ENCODE results near the gene BLACAT1. TPM values are rescaled to one million over a fixed set of nuclear protein-coding genes. Genes with fewer than 3 reads are reported as not detected.

BLACAT1 gene
- total RNA-seq, 4 donors from 2014 or later: 0.26 TPM; not detected in 3

- intact Hi-C loops (cut with DNase I; ENCODE audit: low total_unique reads): no loop called here
- TF ChIP-seq CTCF (IDR thresholded peaks at IDR 0.05): no peak
- no peak for TF ChIP-seq POLR2A (IDR thresholded peaks at IDR 0.05)
- WGBS, 2 donors: 46 to 48% methylated on average over 2 of the region's 2 CpGs
- no peak for DNase-seq (ENCODE audit: low spot score in 2 of 2)
- H3K4me3 ChIP-seq (ENCODE audit: low read depth, poor library complexity, severe bottlenecking): no peak within 1 kb of the TSS
Observed at GRCh38 chr1:205421798-205422197, 34.0 kb downstream of the BLACAT1 start, which contains the start of gene LEMD1. TSS of gene LEMD1 (minus strand) at chr1:205422056. CDS start at chr1:205420536, 1,520 bp downstream.

GRCh38 chr1:205420938-205421337 lies 34.9 kb downstream of the BLACAT1 start:
- 63 to 68% methylated on average over 2 of the region's 2 CpGs for WGBS, 2 donors
- no peak overlapping the region for H3K4me3 ChIP-seq (ENCODE audit: low read depth, poor library complexity, severe bottlenecking)
- intact Hi-C loops (cut with DNase I; ENCODE audit: low total_unique reads): no loop called here
- no peak for TF ChIP-seq POLR2A (IDR thresholded peaks at IDR 0.05)
- TF ChIP-seq CTCF (IDR thresholded peaks at IDR 0.05): no peak
- no peak for DNase-seq (ENCODE audit: low spot score in 2 of 2)

DNA sequence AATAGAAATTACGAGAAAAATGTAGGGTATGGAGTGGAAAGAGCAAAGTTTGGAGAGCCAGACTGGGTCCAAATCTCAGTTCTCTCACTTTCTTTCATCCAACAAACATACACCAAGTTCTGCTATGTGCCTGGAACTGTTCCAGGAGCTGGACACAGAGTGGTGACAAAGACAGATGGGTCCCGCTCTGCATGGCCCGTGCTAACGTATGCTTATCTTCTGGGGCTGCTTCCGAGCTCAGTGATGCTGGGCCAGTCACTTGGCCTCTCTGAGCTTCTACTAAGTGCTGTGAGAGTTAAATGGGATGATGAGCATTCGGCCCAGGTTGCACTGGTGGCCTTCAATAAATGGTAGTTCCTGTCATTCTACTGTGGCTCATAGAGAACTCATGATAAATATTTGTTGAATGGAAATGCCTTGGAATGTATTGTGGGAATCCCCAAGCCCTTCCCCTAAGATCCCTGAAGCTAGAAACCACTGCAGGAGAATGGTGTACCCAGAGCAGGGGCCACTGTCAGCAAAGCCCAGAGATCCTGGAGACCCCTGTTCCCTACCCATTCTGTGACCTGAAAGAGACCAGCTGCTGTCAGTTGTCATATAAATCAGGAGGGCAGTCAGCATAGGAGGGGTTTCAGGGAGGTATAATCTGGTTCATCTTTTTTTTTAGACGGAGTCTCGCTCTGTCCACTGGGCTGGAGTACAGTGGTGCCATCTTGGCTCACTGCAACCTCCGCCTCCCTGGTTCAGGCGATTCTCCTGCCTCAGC lies 37.8 kb downstream of the BLACAT1 start:
- 87 to 91% methylated on average over 10 of the region's 10 CpGs for WGBS, 2 donors
- H3K4me3 ChIP-seq (ENCODE audit: low read depth, poor library complexity, severe bottlenecking): no peak overlapping the region
- DNase-seq (ENCODE audit: low spot score in 2 of 2): peak in 1 of 2 donors; percentile 36
- no peak for TF ChIP-seq POLR2A (IDR thresholded peaks at IDR 0.05)
- TF ChIP-seq CTCF (IDR thresholded peaks at IDR 0.05): no peak
- intact Hi-C loops (cut with DNase I; ENCODE audit: low total_unique reads): loop anchor here (5.0 to 10.0 kb wide), 2 partner anchors 47 to 741 kb away; no protein-coding TSS in a partner anchor

GRCh38 chr1:205416322-205416721 lies 39.5 kb downstream of the BLACAT1 start:
- intact Hi-C loops (cut with DNase I; ENCODE audit: low total_unique reads): loop anchor here (5.0 to 10.0 kb wide), 2 partner anchors 48 to 739 kb away; no protein-coding TSS in a partner anchor
- 75 to 84% methylated on average over 2 of the region's 2 CpGs for WGBS, 2 donors
- no peak overlapping the region for H3K4me3 ChIP-seq (ENCODE audit: low read depth, poor library complexity, severe bottlenecking)

GRCh38 chr1:205410581-205411298 lies 45.1 kb downstream of the BLACAT1 start:
- H3K4me3 ChIP-seq (ENCODE audit: low read depth, poor library complexity, severe bottlenecking): no peak overlapping the region
- peak in 1 of 2 donors; percentile 18 for DNase-seq (ENCODE audit: low spot score in 2 of 2)
- intact Hi-C loops (cut with DNase I; ENCODE audit: low total_unique reads): loop anchor here (10.0 kb wide), 1 partner anchor 54 kb away; no protein-coding TSS in a partner anchor
- WGBS, 2 donors: 51 to 53% methylated on average over 5 of the region's 5 CpGs
- TF ChIP-seq POLR2A (IDR thresholded peaks at IDR 0.05) (no peak), CTCF (IDR thresholded peaks at IDR 0.05) (no peak)

More at GRCh38 chr1:205416322-205416721, 39.5 kb downstream of the BLACAT1 start:
- DNase-seq (ENCODE audit: low spot score in 2 of 2): peak in 1 of 2 donors; percentile 32
- no peak for TF ChIP-seq CTCF (IDR thresholded peaks at IDR 0.05)
- TF ChIP-seq POLR2A (IDR thresholded peaks at IDR 0.05): no peak

Measured in lower leg skin (tissue), 4 donors.